Astrocyte (in vitro differentiated cells and primary cell): ENCODE measurements around the gene FLT1. TPM values are rescaled to one million over a fixed set of nuclear protein-coding genes. Genes with fewer than 3 reads are reported as not detected.

Source experiments
- DNase-seq: peaks from one replicate; pipeline ENCODE4 v3.0.0-alpha.2; 2010; ENCODE audit warnings: low read depth
- FAIRE-seq: peaks from 2 replicates; lab custom pipeline; 2011; peaks lifted over from hg19 to GRCh38; lab: Jason Lieb, UNC
- H2AFZ ChIP-seq: 2 replicates; pipeline ENCODE4 v1.6.0; 2012; ENCODE audit warnings: low read depth, low read length, inconsistent platforms
- H3K27ac ChIP-seq: 2 replicates; pipeline ENCODE4 v1.5.1; 2011; ENCODE audit warnings: low read depth, low read length, inconsistent platforms
- H3K27me3 ChIP-seq: 2 replicates; pipeline ENCODE4 v1.6.0; 2011; ENCODE audit warnings: low read length, inconsistent platforms; ENCODE audit not compliant: insufficient read depth
- H3K36me3 ChIP-seq: 2 replicates; pipeline ENCODE4 v1.5.1; 2011; ENCODE audit warnings: low read length, inconsistent platforms; ENCODE audit not compliant: insufficient read depth
- H3K4me1 ChIP-seq: 2 replicates; pipeline ENCODE4 v1.5.1; 2011; ENCODE audit warnings: low read length, inconsistent platforms; ENCODE audit not compliant: insufficient read depth
- H3K4me2 ChIP-seq: 2 replicates; pipeline ENCODE4 v1.6.0; 2012; ENCODE audit warnings: low read length, inconsistent platforms
- H3K4me3 ChIP-seq: 2 replicates; pipeline ENCODE4 v1.5.1; 2011; ENCODE audit warnings: low read depth, mild to moderate bottlenecking, low read length, inconsistent platforms; ENCODE audit not compliant: insufficient read depth
- H3K79me2 ChIP-seq: 2 replicates; pipeline ENCODE4 v1.6.0; 2012; ENCODE audit warnings: mild to moderate bottlenecking, low read length, inconsistent platforms; ENCODE audit not compliant: insufficient read depth
- H3K9ac ChIP-seq: 2 replicates; pipeline ENCODE4 v1.6.0; 2012; ENCODE audit warnings: mild to moderate bottlenecking, low read length, inconsistent platforms
- H3K9me3 ChIP-seq: 2 replicates; pipeline ENCODE4 v1.5.1; 2012; ENCODE audit warnings: low read depth, mild to moderate bottlenecking, low read length, inconsistent platforms; ENCODE audit not compliant: insufficient read depth
- H4K20me1 ChIP-seq: 2 replicates; pipeline ENCODE4 v1.6.0; 2012; ENCODE audit warnings: low read length, inconsistent platforms; ENCODE audit not compliant: insufficient read depth
- H3K27ac Mint-ChIP-seq: one replicate; pipeline ENCODE4 v1.8.0; 2021; ENCODE audit warnings: mild to moderate bottlenecking, mixed read lengths; ENCODE audit not compliant: unreplicated experiment
- H3K27me3 Mint-ChIP-seq: one replicate; pipeline ENCODE4 v1.8.0; 2021; ENCODE audit warnings: low read depth, mixed read lengths; ENCODE audit not compliant: unreplicated experiment
- H3K36me3 Mint-ChIP-seq: one replicate; pipeline ENCODE4 v1.8.0; 2021; ENCODE audit warnings: low read depth, mixed read lengths; ENCODE audit not compliant: unreplicated experiment
- H3K4me1 Mint-ChIP-seq: one replicate; pipeline ENCODE4 v1.8.0; 2021; ENCODE audit warnings: low read depth, mixed read lengths; ENCODE audit not compliant: unreplicated experiment
- H3K4me3 Mint-ChIP-seq: one replicate; pipeline ENCODE4 v1.8.0; 2021; ENCODE audit warnings: mild to moderate bottlenecking, moderate library complexity, mixed read lengths; ENCODE audit not compliant: unreplicated experiment
- H3K9me3 Mint-ChIP-seq: one replicate; pipeline ENCODE4 v1.8.0; 2021; ENCODE audit warnings: mild to moderate bottlenecking, mixed read lengths; ENCODE audit not compliant: unreplicated experiment
- EZH2 ChIP-seq: IDR thresholded peaks from 2 replicates; pipeline ENCODE4 v1.6.1; 2012; ENCODE audit warnings: mild to moderate bottlenecking, low read length, inconsistent platforms; ENCODE audit not compliant: insufficient read depth
- total RNA-seq: library from RNA; stranded (reverse); gene quantifications from 2 replicates; pipeline ENCODE4 v1.2.1, GENCODE V29; 2021
- TF ChIP-seq, protein P1 (sequence below): IDR thresholded peaks from 2 replicates; pipeline ENCODE4 v1.5.1; 2011; ENCODE audit warnings: low read depth, mild to moderate bottlenecking, inconsistent platforms, low read length, moderate library complexity; ENCODE audit not compliant: insufficient read depth

Gene FLT1
- total RNA-seq, 1 donor from 2014 or later = 7.3 TPM

- Histone ChIP-seq H4K20me1 (no peaks in the 10 kb centered on the region), H3K9me3 (no peaks in the 10 kb centered on the region), H3K36me3 (no peaks in the 10 kb centered on the region), H3K4me2 (no peak overlapping the region), H3K9ac (no peak overlapping the region), H3K27me3 (peaks cover 5% of the 10 kb centered on the region), H3K4me3 (no peak overlapping the region), H3K4me1 (no peaks in the 10 kb centered on the region), H3K27ac (no peak overlapping the region), H3K79me2 (no peaks in the 10 kb centered on the region), H2AFZ (no peak overlapping the region)
- no peak overlapping the region for H3K4me3 Mint-ChIP-seq
- H3K9me3 Mint-ChIP-seq = no peaks in the 10 kb centered on the region
- H3K36me3 Mint-ChIP-seq = no peaks in the 10 kb centered on the region
- H3K27ac Mint-ChIP-seq = no peak overlapping the region
- H3K27me3 Mint-ChIP-seq = no peaks in the 10 kb centered on the region
- H3K4me1 Mint-ChIP-seq = peaks cover 1% of the 10 kb centered on the region
- DNase-seq (no peak), FAIRE-seq (no peak)
- TF ChIP-seq, protein P1, sequence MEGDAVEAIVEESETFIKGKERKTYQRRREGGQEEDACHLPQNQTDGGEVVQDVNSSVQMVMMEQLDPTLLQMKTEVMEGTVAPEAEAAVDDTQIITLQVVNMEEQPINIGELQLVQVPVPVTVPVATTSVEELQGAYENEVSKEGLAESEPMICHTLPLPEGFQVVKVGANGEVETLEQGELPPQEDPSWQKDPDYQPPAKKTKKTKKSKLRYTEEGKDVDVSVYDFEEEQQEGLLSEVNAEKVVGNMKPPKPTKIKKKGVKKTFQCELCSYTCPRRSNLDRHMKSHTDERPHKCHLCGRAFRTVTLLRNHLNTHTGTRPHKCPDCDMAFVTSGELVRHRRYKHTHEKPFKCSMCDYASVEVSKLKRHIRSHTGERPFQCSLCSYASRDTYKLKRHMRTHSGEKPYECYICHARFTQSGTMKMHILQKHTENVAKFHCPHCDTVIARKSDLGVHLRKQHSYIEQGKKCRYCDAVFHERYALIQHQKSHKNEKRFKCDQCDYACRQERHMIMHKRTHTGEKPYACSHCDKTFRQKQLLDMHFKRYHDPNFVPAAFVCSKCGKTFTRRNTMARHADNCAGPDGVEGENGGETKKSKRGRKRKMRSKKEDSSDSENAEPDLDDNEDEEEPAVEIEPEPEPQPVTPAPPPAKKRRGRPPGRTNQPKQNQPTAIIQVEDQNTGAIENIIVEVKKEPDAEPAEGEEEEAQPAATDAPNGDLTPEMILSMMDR = no peak
- no peak for TF ChIP-seq EZH2
These were observed 15.6 kb upstream of the FLT1 start for GRCh38 chr13:28510542-28510941.

GRCh38 chr13:28510066-28510465 is 15.1 kb upstream of the FLT1 start:
- no peaks in the 10 kb centered on the region for H3K79me2 ChIP-seq
- H2AFZ ChIP-seq = no peak overlapping the region
- no peak overlapping the region for H3K9ac ChIP-seq
- Mint-ChIP-seq H3K27me3 (no peaks in the 10 kb centered on the region), H3K36me3 (no peaks in the 10 kb centered on the region), H3K4me1 (peaks cover 4% of the 10 kb centered on the region), H3K27ac (no peak overlapping the region), H3K4me3 (no peak overlapping the region), H3K9me3 (no peaks in the 10 kb centered on the region)
- no peak for DNase-seq
- TF ChIP-seq, protein P1 = no peak
- no peak for TF ChIP-seq EZH2
- H3K4me1 ChIP-seq = no peaks in the 10 kb centered on the region
- H3K36me3 ChIP-seq = no peaks in the 10 kb centered on the region
- H3K27me3 ChIP-seq = peaks cover 5% of the 10 kb centered on the region
- H3K4me2 ChIP-seq = no peak overlapping the region
- no peaks in the 10 kb centered on the region for H4K20me1 ChIP-seq
- H3K9me3 ChIP-seq = no peaks in the 10 kb centered on the region
- H3K4me3 ChIP-seq = no peak overlapping the region
- FAIRE-seq = no peak
- no peak overlapping the region for H3K27ac ChIP-seq

DNA sequence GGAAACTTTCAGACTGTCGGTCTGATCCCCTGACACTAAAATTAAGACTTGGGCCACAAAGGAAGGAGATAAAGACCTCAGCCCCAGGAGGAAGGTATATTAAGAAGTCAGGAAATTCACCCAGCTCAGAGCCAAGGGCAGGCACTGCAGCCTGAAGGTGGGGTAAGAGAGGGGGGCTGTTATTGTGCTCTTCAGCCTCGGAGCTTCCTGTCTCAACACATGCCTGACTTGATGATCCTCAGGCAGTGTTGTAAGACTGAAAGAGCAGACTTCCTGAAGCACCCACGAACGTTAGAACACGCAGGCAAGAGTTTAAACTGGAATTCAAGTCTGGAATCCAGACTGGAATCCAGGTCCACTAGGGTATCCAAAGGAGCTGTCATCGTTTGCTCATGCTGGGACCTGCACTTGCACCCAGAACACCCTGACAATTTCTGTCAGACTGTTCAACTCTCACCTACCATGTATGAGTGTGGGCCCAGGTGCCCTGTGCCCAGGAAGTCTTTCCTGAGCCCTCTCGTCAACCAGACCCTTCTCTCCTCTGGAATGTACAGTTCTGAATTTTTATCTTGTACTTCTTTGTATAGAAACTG is 10.7 kb upstream of the FLT1 start:
- Histone ChIP-seq H4K20me1 (no peaks in the 10 kb centered on the region), H3K4me2 (no peak overlapping the region), H3K36me3 (no peaks in the 10 kb centered on the region), H3K9me3 (no peaks in the 10 kb centered on the region), H3K27me3 (peaks cover 2% of the 10 kb centered on the region), H3K27ac (no peak overlapping the region), H3K4me1 (no peaks in the 10 kb centered on the region), H3K79me2 (no peaks in the 10 kb centered on the region), H3K9ac (no peak overlapping the region), H3K4me3 (no peak overlapping the region), H2AFZ (no peak overlapping the region)
- Mint-ChIP-seq H3K27ac (no peak overlapping the region), H3K27me3 (peaks cover 3% of the 10 kb centered on the region), H3K36me3 (no peaks in the 10 kb centered on the region), H3K9me3 (peaks cover 1% of the 10 kb centered on the region), H3K4me3 (no peak overlapping the region), H3K4me1 (peaks cover 9% of the 10 kb centered on the region)
- no peak for TF ChIP-seq EZH2
- TF ChIP-seq, protein P1 = no peak
- no peak for FAIRE-seq
- DNase-seq = no peak
